HG03342 (cell line): ENCODE measurements around the gene ABHD17A.
"Not testable (repeated sequence)": the region's sequence is repeated elsewhere in the genome, so short reads cannot be mapped to it uniquely, and the experiment has no call there.

Source experiments
- ATAC-seq: cut with Tn5 transposase; IDR thresholded peaks from one replicate; pipeline ENCODE4 v1.9.1; 2021; ENCODE audit warnings: mild to moderate bottlenecking, moderate library complexity; ENCODE audit not compliant: unreplicated experiment

Gene ABHD17A

GRCh38 chr19:1911098-1911497 is 25.8 kb upstream of the ABHD17A start:
- ATAC-seq = no peak

GRCh38 chr19:1910177-1910576 is 24.9 kb upstream of the ABHD17A start:
- ATAC-seq = no peak

GRCh38 chr19:1909761-1910080 is 24.4 kb upstream of the ABHD17A start:
- no peak for ATAC-seq

GRCh38 chr19:1908364-1908678 is 23.0 kb upstream of the ABHD17A start:
- no peak for ATAC-seq

GRCh38 chr19:1907563-1908363 is 22.5 kb upstream of the ABHD17A start:
- no peak for ATAC-seq

GRCh38 chr19:1906985-1907562 is 21.8 kb upstream of the ABHD17A start:
- ATAC-seq = no peak

- ATAC-seq = no peak
Observed at GRCh38 chr19:1905863-1906375, 20.6 kb upstream of the ABHD17A start.

- ATAC-seq = peak; percentile 75
Observed at GRCh38 chr19:1905110-1905862, 20.0 kb upstream of the ABHD17A start, which contains the start of the genes ADAT3 and SCAMP4. Gene ADAT3, plus strand, starts transcription at chr19:1905399. Its CDS starts 6,649 bp downstream, at chr19:1912048. Gene SCAMP4, plus strand, starts transcription at chr19:1905399. Its CDS starts 9,621 bp downstream, at chr19:1915020.

- no peak for ATAC-seq
Observed at GRCh38 chr19:1904860-1905109, 19.5 kb upstream of the ABHD17A start.

- no peak for ATAC-seq
Observed at GRCh38 chr19:1902923-1903322, 17.6 kb upstream of the ABHD17A start.

- no peak for ATAC-seq
Observed at GRCh38 chr19:1901940-1902404, 16.7 kb upstream of the ABHD17A start.

- ATAC-seq = no peak
Observed at GRCh38 chr19:1896508-1896907, 11.2 kb upstream of the ABHD17A start.

- no peak for ATAC-seq
Observed at GRCh38 chr19:1893791-1894190, 8.5 kb upstream of the ABHD17A start.

- ATAC-seq = no peak
Observed at GRCh38 chr19:1889907-1890306, 4.6 kb upstream of the ABHD17A start.

- no peak for ATAC-seq
Observed at GRCh38 chr19:1888385-1888784, 3.1 kb upstream of the ABHD17A start.

GRCh38 chr19:1886360-1886759 is 1.1 kb upstream of the ABHD17A start:
- not testable (repeated sequence) for ATAC-seq

GRCh38 chr19:1884719-1885334 is 469 bp downstream of the ABHD17A start:
- no peak for ATAC-seq

- no peak for ATAC-seq
Observed at GRCh38 chr19:1884291-1884718, 991 bp downstream of the ABHD17A start.

- no peak for ATAC-seq
Observed at GRCh38 chr19:1883784-1884183, 1.5 kb downstream of the ABHD17A start.

GRCh38 chr19:1882786-1883692 is 2.3 kb downstream of the ABHD17A start:
- no peak for ATAC-seq
